NK-92 treated with Interleukin-12 subunit alpha and Interleukin-12 subunit beta, amount 100 ng/mL, for 24 hours (cell line): ENCODE measurements around the gene NLRP2B.
"Not testable (repeated sequence)": the region's sequence is repeated elsewhere in the genome, so short reads cannot be mapped to it uniquely, and the experiment has no call there.

Experiments used
- DNase-seq: peaks from one replicate; lab custom pipeline; 2025; lab: John Stamatoyannopoulos, UW

NLRP2B gene

GRCh38 chrX:57680160-57680559 lies at the start of gene NLRP2B:
Gene NLRP2B, minus strand, starts transcription at chrX:57680260.
- DNase-seq: no peak

GRCh38 chrX:57725995-57726394 lies 45.9 kb upstream of the NLRP2B start:
- not testable (repeated sequence) for DNase-seq

- no peak for DNase-seq
These were observed 1.3 kb upstream of the NLRP2B start for GRCh38 chrX:57681341-57681740.

GRCh38 chrX:57678686-57679428 lies 1.2 kb downstream of the NLRP2B start:
- no peak for DNase-seq

GRCh38 chrX:57677132-57677858 lies 2.8 kb downstream of the NLRP2B start:
- DNase-seq: no peak

GRCh38 chrX:57675320-57675719 lies 4.7 kb downstream of the NLRP2B start:
- DNase-seq: no peak

- no peak for DNase-seq
These were observed 5.2 kb downstream of the NLRP2B start for GRCh38 chrX:57674861-57675260.

GRCh38 chrX:57669961-57670360 lies 10.1 kb downstream of the NLRP2B start:
- DNase-seq: no peak

- DNase-seq: no peak
These were observed 13.1 kb downstream of the NLRP2B start for GRCh38 chrX:57667010-57667409.

GRCh38 chrX:57655065-57655464 lies 25.0 kb downstream of the NLRP2B start:
- DNase-seq: no peak

GRCh38 chrX:57652705-57653104 lies 27.4 kb downstream of the NLRP2B start:
- DNase-seq: no peak

- no peak for DNase-seq
These were observed 28.7 kb downstream of the NLRP2B start for GRCh38 chrX:57651169-57651919.

- DNase-seq: no peak
These were observed 33.0 kb downstream of the NLRP2B start for GRCh38 chrX:57647020-57647419.

- DNase-seq: no peak
These were observed 36.4 kb downstream of the NLRP2B start for GRCh38 chrX:57643698-57644097.

- DNase-seq: no peak
These were observed 38.7 kb downstream of the NLRP2B start for GRCh38 chrX:57641338-57641737.

- DNase-seq: no peak
These were observed 39.4 kb downstream of the NLRP2B start for GRCh38 chrX:57640674-57641016.

GRCh38 chrX:57629438-57629837 lies 50.6 kb downstream of the NLRP2B start:
- not testable (repeated sequence) for DNase-seq
